Measurements from ENCODE around the gene MDN1.
"Not testable (repeated sequence)": the region's sequence is repeated elsewhere in the genome, so short reads cannot be mapped to it uniquely, and the experiment has no call there.

MDN1 gene

GRCh38 chr6:89819336-89820130, at the start of gene MDN1:
MDN1 (minus strand) TSS chr6:89819794; CDS start chr6:89819607, 187 bp downstream.
- DNase-seq (ENCODE audit: low read depth): peak; percentile 96

- no peak for DNase-seq (ENCODE audit: low read depth)
These were observed 46.6 kb upstream of the MDN1 start for GRCh38 chr6:89866024-89866678.

GRCh38 chr6:89862698-89863097, 43.1 kb upstream of the MDN1 start:
- DNase-seq (ENCODE audit: low read depth): no peak

- DNase-seq (ENCODE audit: low read depth): no peak
These were observed 42.7 kb upstream of the MDN1 start for GRCh38 chr6:89862273-89862672.

GRCh38 chr6:89859744-89860143, 40.1 kb upstream of the MDN1 start:
- DNase-seq (ENCODE audit: low read depth): no peak

GRCh38 chr6:89858041-89858440, 38.4 kb upstream of the MDN1 start:
- no peak for DNase-seq (ENCODE audit: low read depth)

- DNase-seq (ENCODE audit: low read depth): peak; percentile 71
These were observed 33.5 kb upstream of the MDN1 start for GRCh38 chr6:89853068-89853467.

GRCh38 chr6:89847513-89847912, 27.9 kb upstream of the MDN1 start:
- DNase-seq (ENCODE audit: low read depth): not testable (repeated sequence)

- peak; percentile 64 for DNase-seq (ENCODE audit: low read depth)
These were observed 23.5 kb upstream of the MDN1 start for GRCh38 chr6:89843070-89843469.

- DNase-seq (ENCODE audit: low read depth): peak; percentile 43
These were observed 22.6 kb upstream of the MDN1 start for GRCh38 chr6:89842228-89842627.

- DNase-seq (ENCODE audit: low read depth): peak; percentile 80
These were observed 20.9 kb upstream of the MDN1 start for GRCh38 chr6:89840538-89840937.

GRCh38 chr6:89836639-89837222, 17.1 kb upstream of the MDN1 start:
- no peak for DNase-seq (ENCODE audit: low read depth)

- peak; percentile 19 for DNase-seq (ENCODE audit: low read depth)
These were observed 15.5 kb upstream of the MDN1 start for GRCh38 chr6:89834884-89835792.

GRCh38 chr6:89830170-89830809, 10.7 kb upstream of the MDN1 start:
- no peak for DNase-seq (ENCODE audit: low read depth)

- DNase-seq (ENCODE audit: low read depth): peak; percentile 99
These were observed 10.0 kb upstream of the MDN1 start, which contains the start of gene CASP8AP2 for GRCh38 chr6:89829472-89830169. CASP8AP2 (plus strand) TSS chr6:89829880.

GRCh38 chr6:89828988-89829471, 9.4 kb upstream of the MDN1 start:
- DNase-seq (ENCODE audit: low read depth): peak; percentile 13

GRCh38 chr6:89828475-89828987, 8.9 kb upstream of the MDN1 start:
- DNase-seq (ENCODE audit: low read depth): not testable (repeated sequence)

- peak; percentile 79 for DNase-seq (ENCODE audit: low read depth)
These were observed 6.5 kb upstream of the MDN1 start for GRCh38 chr6:89826029-89826528.

- DNase-seq (ENCODE audit: low read depth): peak; percentile 52
These were observed 638 bp downstream of the MDN1 start for GRCh38 chr6:89818977-89819335.

- no peak for DNase-seq (ENCODE audit: low read depth)
These were observed 2.1 kb downstream of the MDN1 start for GRCh38 chr6:89817481-89817880.
